NCI-H2196 (cell line): Measurements from ENCODE around the gene PCSK6.
"Not testable (repeated sequence)": the region's sequence is repeated elsewhere in the genome, so short reads cannot be mapped to it uniquely, and the experiment has no call there.

Experiments used
- DNase-seq: peaks from one replicate; lab custom pipeline; 2025; ENCODE audit not compliant: unreplicated experiment; lab: John Stamatoyannopoulos, UW

Gene PCSK6

DNA sequence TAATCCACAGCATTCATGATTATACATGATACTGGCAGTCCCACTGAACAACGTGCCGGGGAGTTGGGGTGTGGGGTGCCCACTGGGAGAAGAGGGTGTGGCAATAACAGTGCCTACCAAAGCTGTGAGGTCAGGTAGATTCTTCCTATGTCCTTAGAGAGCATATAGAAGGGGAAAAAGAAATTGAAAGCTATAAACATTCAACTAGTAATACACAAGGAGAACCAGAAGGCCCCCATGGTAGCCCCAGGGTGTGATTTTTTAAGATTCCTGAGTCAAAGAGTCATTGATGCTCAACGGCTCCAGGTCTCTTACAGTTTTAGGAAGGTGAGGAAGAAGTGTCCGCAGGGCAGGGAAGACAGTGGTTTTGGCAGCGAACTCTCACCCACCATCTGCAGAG, 25.8 kb downstream of the PCSK6 start:
- DNase-seq: not testable (repeated sequence)

DNA sequence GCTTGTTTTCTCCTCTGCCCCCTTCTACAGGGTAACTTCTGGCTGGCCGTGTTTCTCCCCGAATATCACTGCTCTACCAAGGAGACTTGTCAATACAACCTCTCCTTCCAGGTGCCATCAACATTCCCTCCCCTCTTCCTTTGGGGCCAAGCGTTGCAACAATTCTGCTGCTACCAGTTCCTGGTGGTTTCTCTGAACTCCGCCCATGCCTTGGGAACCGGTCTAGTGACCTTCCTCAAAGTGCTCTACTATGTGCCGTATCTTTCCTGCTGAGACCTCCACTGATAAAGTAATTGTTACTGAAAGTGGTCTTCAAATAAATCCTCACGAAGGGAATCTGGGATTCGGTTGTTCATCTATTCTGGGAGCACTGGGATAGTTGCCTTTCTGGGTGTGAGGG, 26.2 kb downstream of the PCSK6 start:
- DNase-seq: no peak

- DNase-seq: no peak
Observed at GRCh38 chr15:101461097-101461496, 28.4 kb downstream of the PCSK6 start.

DNA sequence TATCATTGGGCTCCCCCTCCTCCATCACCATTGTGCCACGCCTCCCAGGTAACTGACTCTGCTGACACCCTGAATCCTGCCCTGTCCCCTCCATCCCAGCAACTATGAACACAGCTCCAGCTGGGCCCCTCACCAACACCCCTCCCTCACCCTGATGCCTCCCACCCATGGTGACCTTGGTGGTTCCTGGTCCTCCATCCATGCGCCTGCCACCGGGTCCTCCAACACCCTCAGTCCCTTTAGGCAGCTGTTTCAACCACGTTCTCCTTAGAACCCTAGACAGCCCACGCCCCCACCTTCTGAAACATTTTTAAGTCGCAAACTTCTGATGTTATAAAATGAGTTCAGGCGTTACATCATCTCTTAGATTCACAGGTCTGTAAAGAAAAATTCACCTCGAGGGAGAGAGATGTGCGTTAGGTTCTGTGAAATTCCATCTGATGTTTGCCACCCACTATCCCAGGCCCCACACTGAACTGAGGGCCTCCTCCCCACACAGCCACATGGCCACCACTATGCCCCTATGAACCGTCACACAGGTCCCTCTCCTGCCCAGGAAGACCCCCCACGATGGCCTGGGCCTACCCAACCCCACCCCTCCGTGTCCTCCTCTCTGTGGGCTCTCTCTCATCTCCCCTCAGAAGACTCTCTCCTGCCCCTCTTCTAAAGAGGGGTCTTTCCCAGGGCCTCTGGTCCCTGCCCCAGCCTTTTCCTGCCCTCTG, 29.8 kb downstream of the PCSK6 start:
- DNase-seq: no peak

DNA sequence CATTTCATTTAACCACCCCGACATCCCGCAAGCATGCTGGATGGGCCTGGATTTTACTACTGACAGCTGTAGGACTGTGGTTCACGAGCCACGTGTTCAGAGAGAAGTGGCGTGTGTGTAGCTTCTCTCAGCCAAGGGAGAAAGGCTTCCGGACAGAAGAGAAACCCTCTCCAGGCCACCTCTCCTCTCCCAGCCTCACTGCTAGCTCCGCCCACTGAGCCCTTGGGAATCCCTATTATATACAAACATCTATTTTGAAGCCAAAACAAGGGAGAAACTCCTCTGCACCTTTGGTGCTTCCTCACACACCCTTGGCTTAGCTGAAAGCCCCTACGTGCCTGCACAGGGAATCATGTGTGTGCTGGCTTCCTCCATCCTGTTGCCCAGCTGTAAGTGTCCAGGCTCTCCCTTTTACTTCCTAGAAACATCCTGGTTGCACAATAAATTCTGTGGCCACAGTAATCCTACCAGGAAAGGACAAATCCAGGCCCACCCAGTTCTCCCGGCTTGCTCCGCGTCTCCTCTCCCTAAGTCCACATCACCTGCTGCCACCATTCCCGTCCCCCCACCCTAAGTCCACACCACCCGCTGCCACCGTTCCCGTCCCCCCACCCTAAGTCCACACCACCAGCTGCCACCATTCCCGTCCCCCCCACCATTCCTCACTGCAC, 30.5 kb downstream of the PCSK6 start:
- DNase-seq: no peak

DNA sequence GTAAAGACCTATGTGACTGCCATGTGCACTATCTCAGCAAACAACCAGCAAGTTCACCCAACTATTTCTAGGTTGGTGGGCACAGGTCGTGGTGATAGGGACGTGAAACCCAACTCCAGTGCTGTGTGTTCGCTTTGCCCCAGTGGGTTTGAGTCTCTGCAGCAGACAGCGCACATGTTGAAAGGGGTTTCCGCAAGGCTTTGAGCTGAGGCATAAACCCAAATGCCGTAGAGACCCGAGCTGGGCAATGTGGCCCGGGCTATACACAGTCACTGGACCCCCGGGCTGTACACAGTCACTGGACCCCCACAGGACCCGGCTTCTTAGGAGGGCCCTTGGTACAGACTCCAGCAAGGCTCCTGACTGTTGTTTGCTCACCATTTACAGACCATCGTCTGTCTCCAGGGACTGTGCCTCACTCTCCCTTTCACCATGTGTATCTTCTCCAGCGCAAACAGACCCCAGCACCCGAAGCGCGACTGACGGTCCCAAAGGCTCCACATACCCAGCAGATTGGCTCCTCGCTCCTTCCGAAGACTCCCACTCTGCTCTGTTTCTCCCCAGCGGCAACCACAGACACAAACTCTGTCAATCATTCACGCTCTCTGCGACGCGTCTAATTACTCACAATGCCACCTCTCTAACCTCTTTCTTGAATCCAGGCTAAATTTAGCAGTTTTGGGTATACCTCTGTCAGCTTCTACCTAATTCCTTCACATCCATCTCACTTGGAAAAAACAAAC, 31.2 kb downstream of the PCSK6 start:
- no peak for DNase-seq

DNA sequence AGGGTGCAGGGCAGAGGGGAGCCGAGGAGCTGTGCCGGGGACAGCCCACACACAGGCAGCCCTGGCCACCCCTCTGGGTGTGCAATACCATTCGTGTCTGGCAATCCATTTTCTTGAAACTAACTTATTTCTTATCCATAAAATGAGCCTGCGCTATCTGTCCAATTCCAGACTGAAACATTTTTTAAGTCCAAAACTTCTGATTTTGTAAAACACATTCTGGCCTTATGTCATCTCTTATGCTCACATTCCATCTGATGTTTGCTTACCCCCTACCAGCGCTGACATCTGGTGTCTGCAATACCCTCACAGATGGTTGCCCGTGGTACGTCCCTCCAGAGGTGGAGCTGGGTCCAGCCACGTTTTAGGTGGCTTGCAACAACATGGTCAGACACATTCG, 31.8 kb downstream of the PCSK6 start:
- DNase-seq: no peak

GRCh38 chr15:101456057-101456739, 33.3 kb downstream of the PCSK6 start:
- no peak for DNase-seq

DNA sequence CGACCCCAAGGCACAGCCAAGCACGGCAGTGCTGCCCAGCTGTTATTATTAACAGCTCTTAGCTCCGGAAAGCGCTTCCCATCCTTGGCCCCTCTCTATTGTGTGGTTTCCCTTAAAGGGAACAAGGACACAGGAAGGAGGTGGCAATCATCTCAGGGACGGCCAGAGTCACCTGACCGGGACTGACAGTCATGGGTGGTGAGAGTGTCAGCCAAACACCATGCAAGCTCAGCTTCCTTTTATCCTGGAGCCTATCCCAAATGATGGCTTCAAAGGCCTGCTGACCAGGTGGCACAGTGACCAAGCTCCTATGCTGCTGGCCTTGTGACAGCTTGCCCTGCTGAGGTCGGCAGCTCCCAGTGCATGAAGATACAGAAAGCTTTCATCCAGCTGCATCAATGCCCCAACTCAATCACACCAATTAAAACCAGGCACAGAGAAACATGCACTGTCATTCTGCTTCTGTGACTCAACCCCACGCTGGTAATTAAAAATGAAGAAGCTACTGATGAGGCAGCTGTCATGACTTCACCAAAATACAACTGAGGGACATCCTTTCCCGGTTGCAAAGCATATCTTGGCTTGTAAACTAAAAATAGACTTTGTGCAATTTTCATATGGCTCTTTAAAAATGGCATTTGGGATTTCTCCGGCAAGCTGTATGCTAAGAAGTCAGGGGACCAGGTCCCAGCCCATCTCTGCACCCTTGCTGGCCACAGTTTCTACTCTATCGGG, 34.0 kb downstream of the PCSK6 start:
- DNase-seq: no peak

DNA sequence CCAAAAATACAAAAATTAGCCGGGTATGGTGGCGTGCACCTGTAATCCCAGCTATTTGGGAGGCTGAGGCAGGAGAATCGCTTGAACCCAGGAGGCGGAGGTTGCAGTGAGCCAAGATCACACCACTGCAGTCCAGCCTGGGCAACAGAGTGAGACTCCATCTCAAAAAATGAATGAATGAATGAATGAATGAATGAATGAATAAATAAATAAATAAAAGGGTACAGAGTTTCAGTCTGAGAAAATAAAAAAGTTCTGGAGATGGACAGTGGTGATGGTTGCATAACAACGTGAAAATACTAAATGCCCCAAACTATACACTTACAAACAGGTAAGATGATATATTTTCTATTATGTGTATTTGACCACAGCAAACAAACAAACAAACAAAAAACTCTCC, 34.7 kb downstream of the PCSK6 start:
- not testable (repeated sequence) for DNase-seq

GRCh38 chr15:101454365-101454764, 35.1 kb downstream of the PCSK6 start:
- DNase-seq: no peak

DNA sequence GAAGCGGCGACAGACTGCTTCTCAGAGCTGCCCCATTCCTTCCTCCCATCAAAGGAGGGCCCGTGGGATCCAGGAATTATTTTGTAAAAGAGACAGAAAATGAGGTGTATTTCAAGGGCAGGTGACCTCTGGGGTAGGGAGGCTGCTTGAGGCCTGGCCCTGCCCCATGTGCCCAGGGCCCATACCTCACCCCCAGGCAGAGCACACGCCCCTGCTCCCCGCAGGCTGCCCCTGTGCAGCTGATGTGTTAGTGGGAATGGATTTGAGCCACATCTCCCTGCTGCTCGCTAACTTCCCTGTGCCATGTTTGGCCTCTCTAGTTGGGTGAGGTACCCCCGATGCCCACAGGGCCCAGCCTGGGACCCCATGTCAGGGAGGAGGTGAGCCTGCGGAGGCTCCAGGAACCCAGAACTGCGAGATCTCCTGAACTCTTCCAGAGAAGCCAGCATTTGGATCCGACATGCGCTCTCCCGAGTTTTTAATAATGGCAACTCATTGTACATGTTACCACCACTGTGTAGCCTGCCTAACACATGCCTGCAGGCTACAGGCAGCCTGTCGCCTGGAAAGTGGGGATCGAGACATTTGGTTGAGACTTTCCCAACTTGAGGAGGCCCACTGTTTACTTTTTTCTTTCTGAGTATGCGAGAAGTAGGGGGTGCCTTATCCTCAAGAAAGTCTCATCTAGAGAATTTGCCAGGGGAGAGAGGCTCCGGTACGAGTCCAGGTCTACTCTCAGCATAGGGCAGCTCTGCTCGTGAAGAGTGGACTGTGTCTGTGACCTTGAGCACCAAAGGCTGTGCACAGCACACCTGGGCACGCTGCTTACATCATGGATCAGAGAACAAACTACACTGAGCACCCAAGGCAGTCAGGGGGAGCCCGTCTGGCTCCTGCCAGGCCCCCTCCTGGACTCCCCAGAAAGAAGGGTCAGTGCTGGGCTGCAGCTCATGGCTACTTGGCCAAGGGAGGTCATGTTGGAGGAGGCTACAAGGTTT, 36.1 kb downstream of the PCSK6 start:
- no peak for DNase-seq

DNA sequence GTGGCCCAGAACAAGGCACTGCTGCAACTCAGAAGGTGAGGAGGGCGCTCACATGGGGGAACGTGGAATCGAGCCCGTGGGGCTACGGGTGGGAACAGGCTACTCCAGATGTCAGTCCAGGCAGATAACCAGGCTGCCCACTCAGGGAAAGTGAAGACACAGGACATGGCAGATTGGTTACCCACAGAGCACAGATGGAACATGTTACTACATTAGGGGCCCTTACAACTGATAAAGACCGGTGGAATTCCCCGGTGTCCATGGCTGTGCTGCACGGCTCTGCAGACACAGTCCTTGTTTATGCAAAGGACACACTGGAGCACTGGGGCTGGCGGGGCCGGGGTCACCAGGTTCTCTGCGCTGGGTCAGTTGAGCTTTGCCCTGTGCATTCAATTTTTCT, 36.9 kb downstream of the PCSK6 start:
- no peak for DNase-seq

GRCh38 chr15:101451846-101452245, 37.7 kb downstream of the PCSK6 start:
- DNase-seq: no peak

GRCh38 chr15:101451266-101451799, 38.2 kb downstream of the PCSK6 start:
- DNase-seq: no peak

GRCh38 chr15:101450403-101451265, 38.9 kb downstream of the PCSK6 start:
- no peak for DNase-seq

GRCh38 chr15:101449471-101450402, 39.8 kb downstream of the PCSK6 start:
- DNase-seq: no peak
